ENCODE results near the gene KRTAP4-1.

GRCh38 chr17:41160648-41161047 lies 24.1 kb downstream of the KRTAP4-1 start, which contains the start of gene KRTAP4-4:
- no peak for TF ChIP-seq CTCF (IDR thresholded peaks at IDR 0.05)
- no peak for TF ChIP-seq EZH2 (IDR thresholded peaks at IDR 0.05; ENCODE audit: borderline replicate concordance, insufficient read depth, low read depth, low read length, poor library complexity, severe bottlenecking)

Measured in B cell (primary cell).